ENCODE results near the gene PACSIN1.

DNA sequence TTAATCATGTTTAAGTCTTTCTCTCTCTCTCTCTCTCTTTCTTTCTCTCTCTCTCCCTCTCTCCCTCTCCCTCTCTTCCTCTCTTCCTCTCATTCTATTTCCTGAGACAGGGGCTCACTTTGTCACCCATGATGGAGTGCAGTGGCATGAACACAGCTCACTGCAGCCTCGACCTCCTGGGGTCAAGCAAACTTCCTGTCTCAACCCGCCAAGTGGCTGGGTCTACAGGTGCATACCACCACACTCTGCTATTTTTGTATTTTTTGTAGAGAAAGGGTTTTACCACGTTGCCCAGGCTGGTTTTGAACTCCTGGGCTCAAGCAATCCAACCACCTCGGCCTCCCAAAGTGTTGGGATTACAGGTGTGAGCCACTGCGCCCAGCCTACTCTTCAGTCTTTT lies 24.4 kb upstream of the PACSIN1 start:
- TF ChIP-seq, protein P1, sequence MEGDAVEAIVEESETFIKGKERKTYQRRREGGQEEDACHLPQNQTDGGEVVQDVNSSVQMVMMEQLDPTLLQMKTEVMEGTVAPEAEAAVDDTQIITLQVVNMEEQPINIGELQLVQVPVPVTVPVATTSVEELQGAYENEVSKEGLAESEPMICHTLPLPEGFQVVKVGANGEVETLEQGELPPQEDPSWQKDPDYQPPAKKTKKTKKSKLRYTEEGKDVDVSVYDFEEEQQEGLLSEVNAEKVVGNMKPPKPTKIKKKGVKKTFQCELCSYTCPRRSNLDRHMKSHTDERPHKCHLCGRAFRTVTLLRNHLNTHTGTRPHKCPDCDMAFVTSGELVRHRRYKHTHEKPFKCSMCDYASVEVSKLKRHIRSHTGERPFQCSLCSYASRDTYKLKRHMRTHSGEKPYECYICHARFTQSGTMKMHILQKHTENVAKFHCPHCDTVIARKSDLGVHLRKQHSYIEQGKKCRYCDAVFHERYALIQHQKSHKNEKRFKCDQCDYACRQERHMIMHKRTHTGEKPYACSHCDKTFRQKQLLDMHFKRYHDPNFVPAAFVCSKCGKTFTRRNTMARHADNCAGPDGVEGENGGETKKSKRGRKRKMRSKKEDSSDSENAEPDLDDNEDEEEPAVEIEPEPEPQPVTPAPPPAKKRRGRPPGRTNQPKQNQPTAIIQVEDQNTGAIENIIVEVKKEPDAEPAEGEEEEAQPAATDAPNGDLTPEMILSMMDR (IDR thresholded peaks at IDR 0.05): no peak
- no peak for TF ChIP-seq POLR2A (IDR thresholded peaks at IDR 0.05)
